Immature natural killer cell (primary cell): ENCODE measurements around the gene PAQR4. TPM values are rescaled to one million over a fixed set of nuclear protein-coding genes. Genes with fewer than 3 reads are reported as not detected.
A peak's percentile ranks its signal among the peaks of the same experiment; 100 is the strongest.

Experiments used
- DNase-seq, 3 donors: peaks; one replicate each; pipeline ENCODE4 v3.0.0; 2022; ENCODE audit warnings: mixed read lengths in 1 of 3
- H3K27ac Mint-ChIP-seq, 6 donors: one replicate each; pipeline ENCODE4 v1.8.0; 2020; ENCODE audit warnings: mixed read lengths in 6 of 6, mild to moderate bottlenecking in 5 of 6, inconsistent platforms in 4 of 6, moderate library complexity in 3 of 6
- H3K27me3 Mint-ChIP-seq, 3 donors: one replicate each; pipeline ENCODE4 v1.8.0; 2020 to 2021; ENCODE audit warnings: low read depth in 3 of 3, mild to moderate bottlenecking in 3 of 3, mixed read lengths in 3 of 3, moderate library complexity in 3 of 3, inconsistent platforms in 1 of 3
- H3K36me3 Mint-ChIP-seq, 3 donors: one replicate each; pipeline ENCODE4 v1.8.0; 2020; ENCODE audit warnings: mixed read lengths in 3 of 3, inconsistent platforms in 2 of 3, mild to moderate bottlenecking in 2 of 3
- H3K4me1 Mint-ChIP-seq, 2 donors: one replicate each; pipeline ENCODE4 v1.8.0; 2020; ENCODE audit warnings: inconsistent platforms in 2 of 2, mild to moderate bottlenecking in 2 of 2, mixed read lengths in 2 of 2, moderate library complexity in 1 of 2
- H3K4me3 Mint-ChIP-seq, 5 donors: one replicate each; pipeline ENCODE4 v1.8.0; 2020; ENCODE audit warnings: mild to moderate bottlenecking in 5 of 5, mixed read lengths in 5 of 5, inconsistent platforms in 3 of 5, moderate library complexity in 3 of 5
- H3K9me3 Mint-ChIP-seq, 6 donors: one replicate each; pipeline ENCODE4 v1.8.0; 2020; ENCODE audit warnings: mild to moderate bottlenecking in 6 of 6, mixed read lengths in 6 of 6, inconsistent platforms in 4 of 6, moderate library complexity in 3 of 6
- polyA plus RNA-seq, 3 donors: library from polyadenylated mRNA; unstranded; fragments of 300-500 nt; fragmentation: Illumina TruSeq; gene quantifications; one replicate each; pipeline ENCODE4 v1.2.3, GENCODE V29; 2021

Gene PAQR4
- polyA plus RNA-seq, 3 donors from 2014 or later = 2.7 to 3.5 (median 2.7) TPM

GRCh38 chr16:2985462-2985861, 16.3 kb downstream of the PAQR4 start:
- no peaks in the 10 kb centered on the region for H3K9me3 Mint-ChIP-seq
- no peak overlapping the region for H3K27ac Mint-ChIP-seq
- H3K4me1 Mint-ChIP-seq = peaks cover 15 to 18% of the 10 kb centered on the region in 2 donors
- no peak for DNase-seq
- no peak overlapping the region for H3K4me3 Mint-ChIP-seq
- no peaks in the 10 kb centered on the region for H3K36me3 Mint-ChIP-seq
- peaks cover 1 to 6% (median 2%) of the 10 kb centered on the region in 3 donors for H3K27me3 Mint-ChIP-seq

- Mint-ChIP-seq H3K4me1 (peaks cover 15% of the 10 kb centered on the region in 2 donors), H3K36me3 (no peaks in the 10 kb centered on the region), H3K9me3 (no peaks in the 10 kb centered on the region), H3K27me3 (peaks cover 1 to 4% (median 2%) of the 10 kb centered on the region in 3 donors), H3K4me3 (no peak overlapping the region), H3K27ac (no peak overlapping the region)
- DNase-seq = no peak
Observed at GRCh38 chr16:2985893-2986355, 16.8 kb downstream of the PAQR4 start.

GRCh38 chr16:2986623-2987188, 17.6 kb downstream of the PAQR4 start:
- no peak overlapping the region for H3K27ac Mint-ChIP-seq
- no peak overlapping the region for H3K4me3 Mint-ChIP-seq
- H3K4me1 Mint-ChIP-seq = peaks cover 8 to 9% of the 10 kb centered on the region in 2 donors
- H3K27me3 Mint-ChIP-seq = peaks cover 1 to 2% (median 1%) of the 10 kb centered on the region in 3 donors
- DNase-seq = no peak
- no peaks in the 10 kb centered on the region for H3K36me3 Mint-ChIP-seq
- H3K9me3 Mint-ChIP-seq = no peaks in the 10 kb centered on the region

- Mint-ChIP-seq H3K9me3 (no peaks in the 10 kb centered on the region), H3K27ac (no peak overlapping the region), H3K36me3 (no peaks in the 10 kb centered on the region), H3K4me3 (no peak overlapping the region), H3K4me1 (peaks cover 3 to 6% of the 10 kb centered on the region in 2 donors), H3K27me3 (peaks cover 0 to 1% (median 1%) of the 10 kb centered on the region in 3 donors)
- DNase-seq = no peak
Observed at GRCh38 chr16:2987286-2987685, 18.1 kb downstream of the PAQR4 start.

- no peak overlapping the region for H3K27ac Mint-ChIP-seq
- no peaks in the 10 kb centered on the region for H3K9me3 Mint-ChIP-seq
- no peaks in the 10 kb centered on the region for H3K27me3 Mint-ChIP-seq
- peaks cover 0 to 4% of the 10 kb centered on the region in 2 donors for H3K4me1 Mint-ChIP-seq
- DNase-seq = no peak
- H3K4me3 Mint-ChIP-seq = no peak overlapping the region
- no peaks in the 10 kb centered on the region for H3K36me3 Mint-ChIP-seq
Observed at GRCh38 chr16:2987833-2988232, 18.7 kb downstream of the PAQR4 start.

- Mint-ChIP-seq H3K9me3 (no peaks in the 10 kb centered on the region), H3K4me3 (no peak overlapping the region)
Observed at GRCh38 chr16:2988590-2989099, 19.5 kb downstream of the PAQR4 start.

GRCh38 chr16:2990891-2991290, 21.7 kb downstream of the PAQR4 start:
- no peak for DNase-seq
- no peaks in the 10 kb centered on the region for H3K36me3 Mint-ChIP-seq
- H3K27ac Mint-ChIP-seq = no peak overlapping the region
- no peaks in the 10 kb centered on the region for H3K4me1 Mint-ChIP-seq
- H3K27me3 Mint-ChIP-seq = no peaks in the 10 kb centered on the region
- H3K9me3 Mint-ChIP-seq = no peaks in the 10 kb centered on the region
- H3K4me3 Mint-ChIP-seq = no peak overlapping the region

More at GRCh38 chr16:2988590-2989099, 19.5 kb downstream of the PAQR4 start:
- DNase-seq = no peak
- Mint-ChIP-seq H3K27me3 (no peaks in the 10 kb centered on the region), H3K27ac (no peak overlapping the region), H3K36me3 (no peaks in the 10 kb centered on the region), H3K4me1 (peaks cover 0 to 4% of the 10 kb centered on the region in 2 donors)

- no peak overlapping the region for H3K4me3 Mint-ChIP-seq
- DNase-seq = no peak
- no peaks in the 10 kb centered on the region for H3K9me3 Mint-ChIP-seq
- H3K36me3 Mint-ChIP-seq = no peaks in the 10 kb centered on the region
- no peaks in the 10 kb centered on the region for H3K27me3 Mint-ChIP-seq
- no peaks in the 10 kb centered on the region for H3K4me1 Mint-ChIP-seq
- no peak overlapping the region for H3K27ac Mint-ChIP-seq
Observed at GRCh38 chr16:2991566-2992261, 22.6 kb downstream of the PAQR4 start.

GRCh38 chr16:2992383-2993081, 23.4 kb downstream of the PAQR4 start:
- H3K27me3 Mint-ChIP-seq = no peaks in the 10 kb centered on the region
- no peaks in the 10 kb centered on the region for H3K4me1 Mint-ChIP-seq
- H3K4me3 Mint-ChIP-seq = no peak overlapping the region
- H3K36me3 Mint-ChIP-seq = no peaks in the 10 kb centered on the region
- DNase-seq = no peak
- no peaks in the 10 kb centered on the region for H3K9me3 Mint-ChIP-seq
- no peak overlapping the region for H3K27ac Mint-ChIP-seq

GRCh38 chr16:2996298-2996697, 27.1 kb downstream of the PAQR4 start:
- Mint-ChIP-seq H3K9me3 (no peaks in the 10 kb centered on the region), H3K4me3 (no peak overlapping the region), H3K4me1 (no peaks in the 10 kb centered on the region), H3K27me3 (no peaks in the 10 kb centered on the region), H3K27ac (no peak overlapping the region), H3K36me3 (no peaks in the 10 kb centered on the region)
- DNase-seq = no peak

GRCh38 chr16:2999929-3000328, 30.8 kb downstream of the PAQR4 start:
- peaks cover 0 to 7% of the 10 kb centered on the region in 2 donors for H3K4me1 Mint-ChIP-seq
- H3K27ac Mint-ChIP-seq = no peak overlapping the region
- DNase-seq = no peak
- no peaks in the 10 kb centered on the region for H3K9me3 Mint-ChIP-seq
- H3K27me3 Mint-ChIP-seq = peaks cover 0 to 7% (median 5%) of the 10 kb centered on the region in 3 donors
- H3K36me3 Mint-ChIP-seq = no peaks in the 10 kb centered on the region
- H3K4me3 Mint-ChIP-seq = no peak overlapping the region

GRCh38 chr16:3000540-3000939, 31.4 kb downstream of the PAQR4 start:
- peak overlapping the region in 1 of 6 donors; percentile 28 for H3K27ac Mint-ChIP-seq
- no peak overlapping the region for H3K4me3 Mint-ChIP-seq
- peaks cover 0 to 9% (median 5%) of the 10 kb centered on the region in 3 donors for H3K27me3 Mint-ChIP-seq
- DNase-seq = no peak
- H3K4me1 Mint-ChIP-seq = peaks cover 0 to 7% of the 10 kb centered on the region in 2 donors
- no peaks in the 10 kb centered on the region for H3K36me3 Mint-ChIP-seq
- no peaks in the 10 kb centered on the region for H3K9me3 Mint-ChIP-seq

- Mint-ChIP-seq H3K36me3 (no peaks in the 10 kb centered on the region), H3K27me3 (peaks cover 0 to 9% (median 5%) of the 10 kb centered on the region in 3 donors), H3K27ac (no peak overlapping the region), H3K9me3 (no peaks in the 10 kb centered on the region), H3K4me3 (no peak overlapping the region), H3K4me1 (peaks cover 0 to 9% of the 10 kb centered on the region in 2 donors)
- no peak for DNase-seq
Observed at GRCh38 chr16:3001316-3001715, 32.2 kb downstream of the PAQR4 start.
